Effector memory CD4-positive, alpha-beta T cell (primary cell): Measurements from ENCODE around the gene PTPRT.

Experiments
- DNase-seq, 3 donors: peaks; one replicate each; pipeline ENCODE4 v3.0.0-alpha.2; 2020
- H3K27ac ChIP-seq: 2 replicates; pipeline ENCODE4 v1.7.0; 2013; ENCODE audit warnings: mild to moderate bottlenecking, low read length, moderate library complexity; ENCODE audit not compliant: insufficient read depth, poor library complexity, severe bottlenecking
- H3K27me3 ChIP-seq: replicated peaks from 2 replicates; pipeline ENCODE4 v1.7.0; 2013; ENCODE audit warnings: mild to moderate bottlenecking, low read length; ENCODE audit not compliant: insufficient read depth, control insufficient read depth, poor library complexity, severe bottlenecking
- H3K36me3 ChIP-seq: 2 replicates; pipeline ENCODE4 v1.7.0; 2013; ENCODE audit warnings: mild to moderate bottlenecking, low read length, moderate library complexity; ENCODE audit not compliant: control insufficient read depth, insufficient read depth
- H3K4me1 ChIP-seq: 2 replicates; pipeline ENCODE4 v1.7.0; 2013; ENCODE audit warnings: low read length, mild to moderate bottlenecking; ENCODE audit not compliant: control insufficient read depth, insufficient read depth, poor library complexity, severe bottlenecking
- H3K4me3 ChIP-seq: 2 replicates; pipeline ENCODE4 v1.7.0; 2013; ENCODE audit warnings: low read length, low read depth, mild to moderate bottlenecking; ENCODE audit not compliant: insufficient read depth, poor library complexity, severe bottlenecking
- H3K9me3 ChIP-seq: 2 replicates; pipeline ENCODE4 v1.7.0; 2013; ENCODE audit warnings: mild to moderate bottlenecking, low read length, moderate library complexity; ENCODE audit not compliant: control insufficient read depth
- total RNA-seq, 3 donors: gene quantifications; one replicate each; lab custom pipeline; 2026; lab: John Stamatoyannopoulos, UW

Gene PTPRT
- total RNA-seq: 0 reads per million in 3 donors

DNA sequence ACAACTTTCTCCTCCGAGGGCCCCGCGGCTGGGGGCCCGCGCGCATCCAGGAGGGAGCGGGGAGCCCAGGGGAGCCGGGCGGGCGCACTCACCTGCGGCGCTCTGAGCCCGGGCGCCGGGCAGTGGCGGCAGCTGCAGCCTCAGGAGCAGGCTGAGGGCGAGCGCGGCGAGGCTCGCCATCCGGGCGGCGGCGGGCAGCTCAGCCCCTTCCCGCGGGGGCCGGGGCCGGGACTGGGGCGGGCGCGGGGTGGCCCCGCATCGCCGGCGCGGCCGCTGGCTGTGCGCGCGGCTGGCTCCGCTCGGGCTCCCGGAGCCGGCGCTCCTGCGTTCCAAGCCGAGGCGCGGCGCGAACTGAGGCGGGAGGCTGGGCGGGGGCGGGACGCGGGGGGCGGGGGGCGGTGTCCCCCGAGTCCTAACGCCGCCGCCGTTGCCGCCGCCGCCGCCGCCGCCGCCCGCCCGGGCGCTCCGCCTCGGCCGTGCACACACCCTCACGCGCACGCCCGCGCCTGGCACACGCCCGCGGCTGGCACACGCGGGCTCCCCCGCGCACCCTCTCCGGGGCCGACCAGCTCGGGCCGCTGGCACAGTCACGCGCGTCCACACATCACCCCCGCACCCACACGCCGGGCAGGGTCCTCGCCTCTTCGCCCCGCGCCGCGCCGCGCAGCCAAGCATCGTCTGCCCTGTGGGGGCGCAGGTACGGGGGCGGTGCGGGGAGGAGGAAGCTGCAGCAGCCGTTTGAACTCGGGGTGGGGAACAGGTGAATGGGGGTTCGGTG lies at the start of gene PTPRT:
Gene PTPRT, minus strand, starts transcription at position 353 of the 778 bp plus-strand sequence. Its CDS starts 173 bp downstream, at position 180.
- H3K4me1 ChIP-seq: no peaks in the 10 kb centered on the region
- H3K27me3 ChIP-seq: peaks cover 8% of the 10 kb centered on the region
- no peak within 1 kb of the TSS for H3K27ac ChIP-seq
- DNase-seq: no peak
- no peaks in the 10 kb centered on the region for H3K36me3 ChIP-seq
- H3K4me3 ChIP-seq: no peak within 1 kb of the TSS
- no peaks in the 10 kb centered on the region for H3K9me3 ChIP-seq

- H3K4me1 ChIP-seq: no peaks in the 10 kb centered on the region
- no peak for DNase-seq
- no peaks in the 10 kb centered on the region for H3K9me3 ChIP-seq
- no peak overlapping the region for H3K4me3 ChIP-seq
- no peak overlapping the region for H3K27ac ChIP-seq
- H3K36me3 ChIP-seq: no peaks in the 10 kb centered on the region
- H3K27me3 ChIP-seq: no peaks in the 10 kb centered on the region
These were observed 49.1 kb upstream of the PTPRT start for GRCh38 chr20:43238833-43239232.

GRCh38 chr20:43238266-43238665 lies 48.6 kb upstream of the PTPRT start:
- no peak for DNase-seq

GRCh38 chr20:43237651-43238168 lies 48.0 kb upstream of the PTPRT start:
- no peaks in the 10 kb centered on the region for H3K9me3 ChIP-seq
- no peak for DNase-seq
- H3K36me3 ChIP-seq: no peaks in the 10 kb centered on the region
- no peaks in the 10 kb centered on the region for H3K27me3 ChIP-seq
- H3K4me1 ChIP-seq: no peaks in the 10 kb centered on the region
- no peak overlapping the region for H3K4me3 ChIP-seq
- no peak overlapping the region for H3K27ac ChIP-seq

More at GRCh38 chr20:43238266-43238665, 48.6 kb upstream of the PTPRT start:
- no peaks in the 10 kb centered on the region for H3K27me3 ChIP-seq
- no peak overlapping the region for H3K4me3 ChIP-seq
- no peak overlapping the region for H3K27ac ChIP-seq
- no peaks in the 10 kb centered on the region for H3K9me3 ChIP-seq
- H3K4me1 ChIP-seq: no peaks in the 10 kb centered on the region
- no peaks in the 10 kb centered on the region for H3K36me3 ChIP-seq

- no peak for DNase-seq
- no peaks in the 10 kb centered on the region for H3K36me3 ChIP-seq
- no peaks in the 10 kb centered on the region for H3K27me3 ChIP-seq
- no peaks in the 10 kb centered on the region for H3K4me1 ChIP-seq
- no peaks in the 10 kb centered on the region for H3K9me3 ChIP-seq
- H3K27ac ChIP-seq: no peak overlapping the region
- no peak overlapping the region for H3K4me3 ChIP-seq
These were observed 46.3 kb upstream of the PTPRT start for GRCh38 chr20:43235998-43236397.

GRCh38 chr20:43231829-43232228 lies 42.1 kb upstream of the PTPRT start:
- no peak overlapping the region for H3K4me3 ChIP-seq
- no peaks in the 10 kb centered on the region for H3K36me3 ChIP-seq
- H3K4me1 ChIP-seq: no peaks in the 10 kb centered on the region
- H3K9me3 ChIP-seq: no peaks in the 10 kb centered on the region
- DNase-seq: no peak
- no peaks in the 10 kb centered on the region for H3K27me3 ChIP-seq
- H3K27ac ChIP-seq: no peak overlapping the region

- no peaks in the 10 kb centered on the region for H3K36me3 ChIP-seq
- no peaks in the 10 kb centered on the region for H3K27me3 ChIP-seq
- no peaks in the 10 kb centered on the region for H3K4me1 ChIP-seq
- H3K9me3 ChIP-seq: no peaks in the 10 kb centered on the region
- H3K4me3 ChIP-seq: no peak overlapping the region
- no peak overlapping the region for H3K27ac ChIP-seq
- DNase-seq: no peak
These were observed 40.0 kb upstream of the PTPRT start for GRCh38 chr20:43229696-43230095.

- no peak for DNase-seq
- Histone ChIP-seq H3K4me3 (no peak overlapping the region), H3K27me3 (no peaks in the 10 kb centered on the region), H3K27ac (no peak overlapping the region), H3K36me3 (no peaks in the 10 kb centered on the region), H3K9me3 (no peaks in the 10 kb centered on the region), H3K4me1 (no peaks in the 10 kb centered on the region)
These were observed 30.9 kb upstream of the PTPRT start for GRCh38 chr20:43220612-43221011.

DNA sequence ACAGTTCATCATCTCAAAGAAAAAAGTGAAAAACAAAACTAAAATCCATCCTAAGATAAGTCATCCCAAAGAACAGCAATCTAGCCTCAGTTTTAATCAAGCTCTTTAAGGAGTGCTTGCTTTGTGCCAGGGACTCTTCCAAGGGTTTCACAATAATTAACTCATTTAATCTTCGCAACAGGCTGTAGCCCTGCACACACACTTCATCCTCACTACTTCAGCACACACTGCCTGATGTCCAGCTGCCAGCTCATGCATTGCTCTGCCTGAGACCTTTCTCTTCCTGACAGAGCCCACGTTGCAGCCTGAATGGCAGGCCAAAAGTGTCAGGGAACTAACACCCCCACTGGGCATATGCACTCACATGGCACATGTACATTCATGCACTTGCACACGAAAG lies 21.2 kb upstream of the PTPRT start:
- Histone ChIP-seq H3K36me3 (no peaks in the 10 kb centered on the region), H3K4me1 (no peaks in the 10 kb centered on the region), H3K27me3 (no peaks in the 10 kb centered on the region), H3K27ac (no peak overlapping the region), H3K4me3 (no peak overlapping the region), H3K9me3 (no peaks in the 10 kb centered on the region)
- DNase-seq: no peak

DNA sequence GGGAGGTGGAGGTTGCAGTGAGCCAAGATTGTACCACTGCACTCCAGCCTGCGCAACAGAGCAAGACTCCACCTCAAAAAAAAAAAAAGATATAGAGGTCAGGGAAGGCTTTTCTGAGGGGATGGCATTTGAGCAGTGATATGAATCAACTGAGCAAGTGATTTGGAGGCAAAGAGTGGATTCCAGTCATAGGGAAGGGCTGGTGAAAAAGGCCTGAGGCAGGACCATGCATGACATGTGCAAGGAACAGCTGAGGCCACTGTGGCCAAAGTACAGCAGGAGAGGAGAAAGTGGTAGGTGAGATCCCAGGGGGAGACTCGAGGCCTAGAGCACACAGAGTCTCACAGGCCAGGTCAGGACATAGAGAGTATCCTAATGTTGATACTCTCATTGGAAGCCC lies 20.1 kb upstream of the PTPRT start:
- H3K36me3 ChIP-seq: no peaks in the 10 kb centered on the region
- H3K27me3 ChIP-seq: no peaks in the 10 kb centered on the region
- no peaks in the 10 kb centered on the region for H3K4me1 ChIP-seq
- no peaks in the 10 kb centered on the region for H3K9me3 ChIP-seq
- H3K27ac ChIP-seq: no peak overlapping the region
- DNase-seq: no peak
- H3K4me3 ChIP-seq: no peak overlapping the region
